Measurements from ENCODE around the gene MYO1B.

GRCh38 chr2:191439481-191439880 lies 194.3 kb downstream of the MYO1B start:
- TF ChIP-seq CTCF (conservative IDR thresholded peaks at IDR 0.05; ENCODE audit: low read depth, low read length) = no peak
- no peak for TF ChIP-seq EZH2 (IDR thresholded peaks at IDR 0.05; ENCODE audit: borderline replicate concordance, low read depth, low read length, poor library complexity, severe bottlenecking)

All from A673 (cell line).